ENCODE data around the gene LMNB1.
"Not testable (repeated sequence)": the region's sequence is repeated elsewhere in the genome, so short reads cannot be mapped to it uniquely, and the experiment has no call there.

LMNB1 gene

DNA sequence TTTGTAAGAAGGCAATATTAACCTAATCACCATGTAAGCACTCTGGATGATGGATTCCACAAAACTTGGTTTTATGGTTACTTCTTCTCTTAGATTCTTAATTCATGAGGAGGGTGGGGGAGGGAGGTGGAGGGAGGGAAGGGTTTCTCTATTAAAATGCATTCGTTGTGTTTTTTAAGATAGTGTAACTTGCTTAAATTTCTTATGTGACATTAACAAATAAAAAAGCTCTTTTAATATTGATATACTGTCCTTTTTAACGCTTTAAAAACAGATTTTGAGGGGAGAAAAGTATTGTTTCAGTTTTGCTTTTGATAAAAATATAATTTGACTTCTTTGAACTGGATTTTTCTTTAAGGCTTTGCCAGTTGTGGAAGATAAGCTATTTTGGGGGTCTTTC is 59.8 kb downstream of the LMNB1 start:
- Histone ChIP-seq H3K9ac (ENCODE audit: low read length) (no peak overlapping the region), H3K9me3 (ENCODE audit: control insufficient read depth, low read depth, low read length) (no peaks in the 10 kb centered on the region), H3K4me3 (ENCODE audit: low read length) (no peak overlapping the region), H3K4me1 (ENCODE audit: control insufficient read depth, low read depth, low read length) (peaks cover 17% of the 10 kb centered on the region), H3K36me3 (ENCODE audit: control insufficient read depth, low read depth, low read length) (peaks cover 48% of the 10 kb centered on the region), H3K27me3 (ENCODE audit: control insufficient read depth, insufficient read depth, low read length) (no peaks in the 10 kb centered on the region), H3K27ac (ENCODE audit: low read length) (no peak overlapping the region)

DNA sequence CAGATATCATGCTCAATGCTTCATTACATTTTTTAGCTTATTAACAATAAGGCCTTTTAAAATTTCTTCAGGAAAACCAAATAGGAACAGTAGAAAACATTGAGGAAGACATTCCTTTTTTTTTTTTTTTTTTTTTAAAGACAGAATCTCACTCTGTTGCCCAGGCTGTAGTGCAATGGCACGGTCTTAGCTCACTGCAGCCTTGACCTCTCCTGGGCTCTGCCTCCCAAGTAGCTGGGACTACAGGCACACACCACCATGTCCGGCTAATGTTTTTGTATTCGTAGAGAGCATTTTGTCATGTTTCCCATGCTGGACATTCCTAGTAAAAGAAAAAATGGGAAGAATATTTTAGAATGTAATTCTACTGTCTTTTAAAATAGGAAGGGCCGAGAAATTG is 60.3 kb downstream of the LMNB1 start:
- Histone ChIP-seq H3K36me3 (ENCODE audit: control insufficient read depth, low read depth, low read length) (peaks cover 43% of the 10 kb centered on the region), H3K4me3 (ENCODE audit: low read length) (no peak overlapping the region), H3K9ac (ENCODE audit: low read length) (no peak overlapping the region), H3K4me1 (ENCODE audit: control insufficient read depth, low read depth, low read length) (peaks cover 17% of the 10 kb centered on the region), H3K9me3 (ENCODE audit: control insufficient read depth, low read depth, low read length) (no peaks in the 10 kb centered on the region), H3K27me3 (ENCODE audit: control insufficient read depth, insufficient read depth, low read length) (no peaks in the 10 kb centered on the region), H3K27ac (ENCODE audit: low read length) (no peak overlapping the region)

DNA sequence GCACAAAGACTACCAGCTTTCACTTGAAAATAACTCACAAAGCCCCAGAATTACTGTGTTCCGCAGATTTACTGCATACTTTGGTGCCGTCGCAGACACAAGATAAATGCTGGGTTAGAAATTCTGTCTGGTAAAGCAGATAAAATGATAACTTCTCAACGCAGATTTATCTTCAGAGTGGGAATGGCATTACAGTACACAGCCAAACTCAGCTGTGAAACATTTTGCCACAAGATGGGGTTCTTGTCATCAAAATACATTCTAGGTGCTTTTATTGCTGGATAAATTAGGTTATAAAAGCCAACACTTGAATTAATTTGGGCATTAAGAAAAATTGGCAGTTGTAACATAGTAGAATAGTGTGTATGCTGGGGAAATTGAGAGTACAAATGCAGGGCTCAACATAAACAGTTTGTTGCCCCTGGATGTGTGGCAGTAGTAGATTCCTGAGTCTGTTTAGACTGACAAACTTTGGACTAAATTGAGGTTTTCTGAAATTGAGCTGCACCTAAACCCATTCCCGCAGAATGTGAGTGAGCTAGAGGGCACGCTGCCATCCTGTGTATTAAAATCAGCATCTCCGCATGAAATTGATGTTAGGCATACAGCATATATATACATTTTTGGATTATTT is 61.1 kb downstream of the LMNB1 start:
- H3K27me3 ChIP-seq (ENCODE audit: control insufficient read depth, insufficient read depth, low read length), result no peaks in the 10 kb centered on the region
- H3K4me1 ChIP-seq (ENCODE audit: control insufficient read depth, low read depth, low read length), result peaks cover 17% of the 10 kb centered on the region
- no peaks in the 10 kb centered on the region for H3K9me3 ChIP-seq (ENCODE audit: control insufficient read depth, low read depth, low read length)
- H3K27ac ChIP-seq (ENCODE audit: low read length), result peak overlapping the region; percentile 26
- H3K9ac ChIP-seq (ENCODE audit: low read length), result no peak overlapping the region
- H3K4me3 ChIP-seq (ENCODE audit: low read length), result no peak overlapping the region
- peaks cover 37% of the 10 kb centered on the region for H3K36me3 ChIP-seq (ENCODE audit: control insufficient read depth, low read depth, low read length)

- H3K36me3 ChIP-seq (ENCODE audit: control insufficient read depth, low read depth, low read length), result peaks cover 24% of the 10 kb centered on the region
- peaks cover 17% of the 10 kb centered on the region for H3K4me1 ChIP-seq (ENCODE audit: control insufficient read depth, low read depth, low read length)
- H3K9ac ChIP-seq (ENCODE audit: low read length), result peak overlapping the region; percentile 27
- H3K27ac ChIP-seq (ENCODE audit: low read length), result peak overlapping the region; percentile 77
- not testable (repeated sequence) for H3K9me3 ChIP-seq (ENCODE audit: control insufficient read depth, low read depth, low read length); H3K27me3 ChIP-seq (ENCODE audit: control insufficient read depth, insufficient read depth, low read length)
- H3K4me3 ChIP-seq (ENCODE audit: low read length), result peak overlapping the region; percentile 5
Observed at GRCh38 chr5:126839407-126839806, 62.5 kb downstream of the LMNB1 start.

DNA sequence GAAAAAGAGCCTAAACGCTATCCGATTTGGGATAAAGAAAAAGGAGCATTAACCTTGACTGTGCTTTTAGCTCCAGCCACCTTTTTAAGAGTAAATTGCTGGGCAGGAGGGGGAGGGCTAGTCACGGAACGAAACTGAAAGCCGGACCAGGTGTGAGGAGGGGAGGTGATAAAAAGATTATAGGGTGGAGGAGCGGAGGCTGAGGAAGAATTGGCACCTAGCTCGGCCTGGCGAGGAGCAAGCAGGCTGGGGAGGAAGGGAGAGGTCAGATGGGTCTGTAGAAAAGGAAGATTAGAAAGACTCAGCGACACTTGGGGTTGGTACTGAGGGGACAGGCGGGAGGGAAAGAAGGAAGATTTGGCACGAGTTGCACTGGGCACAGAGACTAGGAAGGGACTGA is 66.4 kb downstream of the LMNB1 start:
- not testable (repeated sequence) for H3K27me3 ChIP-seq (ENCODE audit: control insufficient read depth, insufficient read depth, low read length); H3K9me3 ChIP-seq (ENCODE audit: control insufficient read depth, low read depth, low read length); H3K4me3 ChIP-seq (ENCODE audit: low read length); H3K9ac ChIP-seq (ENCODE audit: low read length); H3K36me3 ChIP-seq (ENCODE audit: control insufficient read depth, low read depth, low read length); H3K27ac ChIP-seq (ENCODE audit: low read length)
- H3K4me1 ChIP-seq (ENCODE audit: control insufficient read depth, low read depth, low read length), result peaks cover 32% of the 10 kb centered on the region

DNA sequence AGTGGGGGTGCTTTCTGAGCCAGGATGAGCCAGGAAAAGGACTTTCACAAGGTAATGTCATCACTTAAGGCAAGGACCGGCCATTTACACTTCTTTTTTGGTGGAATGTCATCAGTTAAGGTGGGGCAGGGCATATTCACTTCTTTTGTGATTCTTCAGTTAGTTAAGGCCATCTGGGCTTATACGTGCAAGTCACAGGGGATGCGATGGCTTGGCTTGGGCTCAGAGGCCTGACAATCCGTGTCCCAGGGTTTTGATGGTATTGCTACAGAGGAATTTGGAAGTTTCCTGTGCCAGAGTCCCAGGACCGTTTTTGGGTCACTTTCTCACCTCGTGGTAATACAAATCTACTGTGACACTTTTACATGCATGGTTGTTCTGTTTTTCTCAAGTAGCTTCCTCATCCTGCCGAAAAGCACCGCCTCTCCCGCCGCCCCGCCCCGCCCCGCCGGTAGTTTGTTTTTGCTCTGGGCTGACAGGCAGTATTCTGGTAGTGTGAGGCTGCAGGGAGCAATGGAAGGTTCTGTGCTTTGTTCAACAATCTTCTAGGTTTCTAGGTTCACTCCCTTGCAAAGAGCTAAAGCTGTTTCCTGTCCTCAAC is 68.6 kb downstream of the LMNB1 start:
- not testable (repeated sequence) for H3K9me3 ChIP-seq (ENCODE audit: control insufficient read depth, low read depth, low read length); H3K27me3 ChIP-seq (ENCODE audit: control insufficient read depth, insufficient read depth, low read length); H3K9ac ChIP-seq (ENCODE audit: low read length); H3K36me3 ChIP-seq (ENCODE audit: control insufficient read depth, low read depth, low read length); H3K27ac ChIP-seq (ENCODE audit: low read length)
- peak overlapping the region; percentile 22 for H3K4me3 ChIP-seq (ENCODE audit: low read length)
- peaks cover 33% of the 10 kb centered on the region for H3K4me1 ChIP-seq (ENCODE audit: control insufficient read depth, low read depth, low read length)

GRCh38 chr5:126846344-126846743 is 69.4 kb downstream of the LMNB1 start:
- Histone ChIP-seq H3K36me3 (ENCODE audit: control insufficient read depth, low read depth, low read length) (no peaks in the 10 kb centered on the region), H3K9me3 (ENCODE audit: control insufficient read depth, low read depth, low read length) (no peaks in the 10 kb centered on the region), H3K4me3 (ENCODE audit: low read length) (no peak overlapping the region), H3K27me3 (ENCODE audit: control insufficient read depth, insufficient read depth, low read length) (no peaks in the 10 kb centered on the region), H3K27ac (ENCODE audit: low read length) (no peak overlapping the region), H3K9ac (ENCODE audit: low read length) (no peak overlapping the region), H3K4me1 (ENCODE audit: control insufficient read depth, low read depth, low read length) (peaks cover 31% of the 10 kb centered on the region)

- no peak overlapping the region for H3K27ac ChIP-seq (ENCODE audit: low read length)
- H3K36me3 ChIP-seq (ENCODE audit: control insufficient read depth, low read depth, low read length), result no peaks in the 10 kb centered on the region
- no peak overlapping the region for H3K9ac ChIP-seq (ENCODE audit: low read length)
- H3K9me3 ChIP-seq (ENCODE audit: control insufficient read depth, low read depth, low read length), result no peaks in the 10 kb centered on the region
- no peaks in the 10 kb centered on the region for H3K27me3 ChIP-seq (ENCODE audit: control insufficient read depth, insufficient read depth, low read length)
- peaks cover 32% of the 10 kb centered on the region for H3K4me1 ChIP-seq (ENCODE audit: control insufficient read depth, low read depth, low read length)
- no peak overlapping the region for H3K4me3 ChIP-seq (ENCODE audit: low read length)
Observed at GRCh38 chr5:126846744-126847455, 70.0 kb downstream of the LMNB1 start.

DNA sequence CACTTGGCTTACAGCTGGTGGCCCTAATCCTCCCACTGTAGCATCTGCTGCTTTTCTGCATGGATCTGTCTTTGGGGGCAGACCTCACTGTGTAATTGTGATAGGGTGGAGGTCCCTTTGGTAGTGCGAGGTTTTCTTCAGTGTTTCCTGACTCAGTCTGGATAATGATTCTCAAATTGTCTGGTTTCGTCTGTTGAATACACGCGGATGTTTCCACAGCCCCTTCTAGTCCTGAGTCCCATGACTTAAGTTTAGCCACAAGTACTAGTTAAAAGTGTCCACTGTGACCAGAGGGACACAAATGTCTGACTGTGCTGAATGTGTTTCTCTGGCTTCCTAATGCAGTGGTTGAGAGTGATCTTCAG is 70.5 kb downstream of the LMNB1 start:
- H3K4me1 ChIP-seq (ENCODE audit: control insufficient read depth, low read depth, low read length), result peaks cover 37% of the 10 kb centered on the region
- H3K27me3 ChIP-seq (ENCODE audit: control insufficient read depth, insufficient read depth, low read length), result no peaks in the 10 kb centered on the region
- no peaks in the 10 kb centered on the region for H3K36me3 ChIP-seq (ENCODE audit: control insufficient read depth, low read depth, low read length)
- H3K9me3 ChIP-seq (ENCODE audit: control insufficient read depth, low read depth, low read length), result no peaks in the 10 kb centered on the region
- no peak overlapping the region for H3K27ac ChIP-seq (ENCODE audit: low read length)
- no peak overlapping the region for H3K4me3 ChIP-seq (ENCODE audit: low read length)
- H3K9ac ChIP-seq (ENCODE audit: low read length), result no peak overlapping the region

- Histone ChIP-seq H3K4me1 (ENCODE audit: control insufficient read depth, low read depth, low read length) (peaks cover 39% of the 10 kb centered on the region), H3K36me3 (ENCODE audit: control insufficient read depth, low read depth, low read length) (no peaks in the 10 kb centered on the region), H3K27ac (ENCODE audit: low read length) (no peak overlapping the region), H3K9me3 (ENCODE audit: control insufficient read depth, low read depth, low read length) (no peaks in the 10 kb centered on the region), H3K27me3 (ENCODE audit: control insufficient read depth, insufficient read depth, low read length) (no peaks in the 10 kb centered on the region), H3K9ac (ENCODE audit: low read length) (no peak overlapping the region), H3K4me3 (ENCODE audit: low read length) (no peak overlapping the region)
Observed at GRCh38 chr5:126847826-126848251, 70.9 kb downstream of the LMNB1 start.

DNA sequence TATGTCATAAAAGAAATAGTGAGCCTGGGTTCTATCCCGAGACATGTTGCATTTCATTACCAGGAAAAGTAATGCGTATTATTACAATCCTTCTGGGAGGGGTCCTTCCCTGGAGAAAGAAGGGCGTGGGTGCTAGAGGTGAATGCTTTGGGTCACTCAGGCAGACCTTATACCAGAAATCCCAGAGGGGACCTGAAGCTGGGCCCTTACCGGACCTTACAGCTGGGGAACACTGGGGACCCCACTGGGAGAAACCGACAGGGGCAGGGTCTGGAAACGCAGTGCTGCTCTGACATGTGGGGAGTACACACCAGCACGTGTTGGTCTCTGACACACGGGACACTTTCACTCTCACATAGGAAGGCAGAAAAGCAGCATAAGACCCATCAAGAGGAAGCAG is 71.3 kb downstream of the LMNB1 start:
- H3K9ac ChIP-seq (ENCODE audit: low read length), result no peak overlapping the region
- no peaks in the 10 kb centered on the region for H3K27me3 ChIP-seq (ENCODE audit: control insufficient read depth, insufficient read depth, low read length)
- H3K4me3 ChIP-seq (ENCODE audit: low read length), result no peak overlapping the region
- H3K27ac ChIP-seq (ENCODE audit: low read length), result no peak overlapping the region
- H3K4me1 ChIP-seq (ENCODE audit: control insufficient read depth, low read depth, low read length), result peaks cover 39% of the 10 kb centered on the region
- no peaks in the 10 kb centered on the region for H3K9me3 ChIP-seq (ENCODE audit: control insufficient read depth, low read depth, low read length)
- H3K36me3 ChIP-seq (ENCODE audit: control insufficient read depth, low read depth, low read length), result no peaks in the 10 kb centered on the region
